Skeletal muscle tissue (tissue), 4 donors: ENCODE results near the gene OSCP1. TPM values are rescaled to one million over a fixed set of nuclear protein-coding genes. Genes with fewer than 3 reads are reported as not detected.

Source experiments
- H3K27ac ChIP-seq: one replicate; pipeline ENCODE4 v1.7.0; 2013; ENCODE audit warnings: mild to moderate bottlenecking, low read depth, low read length, inconsistent platforms
- H3K27me3 ChIP-seq, 3 donors: one replicate each; pipeline ENCODE4 v1.7.0; 2013; ENCODE audit warnings: low read length in 3 of 3; ENCODE audit not compliant: control insufficient read depth in 3 of 3, insufficient read depth in 3 of 3
- H3K36me3 ChIP-seq, 3 donors: one replicate each; pipeline ENCODE4 v1.7.0; 2013; ENCODE audit warnings: low read length in 3 of 3; ENCODE audit not compliant: control insufficient read depth in 3 of 3, insufficient read depth in 3 of 3
- H3K4me1 ChIP-seq, 3 donors: one replicate each; pipeline ENCODE4 v1.7.0; 2013; ENCODE audit warnings: low read length in 3 of 3, mild to moderate bottlenecking in 3 of 3; ENCODE audit not compliant: control insufficient read depth in 3 of 3, insufficient read depth in 3 of 3
- H3K4me3 ChIP-seq, 3 donors: one replicate each; pipeline ENCODE4 v1.7.0; 2013; ENCODE audit warnings: low read length in 3 of 3
- H3K9ac ChIP-seq, 3 donors: one replicate each; pipeline ENCODE4 v1.7.0; 2013; ENCODE audit warnings: low read length in 3 of 3, mild to moderate bottlenecking in 3 of 3, moderate library complexity in 2 of 3, low read depth in 1 of 3
- H3K9me3 ChIP-seq, 3 donors: one replicate each; pipeline ENCODE4 v1.7.0; 2013; ENCODE audit warnings: low read length in 3 of 3; ENCODE audit not compliant: control insufficient read depth in 3 of 3
- total RNA-seq: library from RNA; depleted of rRNA; stranded (reverse); fragments of >200 nt; gene quantifications from one replicate; pipeline ENCODE4 v1.2.3, GENCODE V29; 2014
- donor health status: Osteomylitis.

OSCP1 gene
- total RNA-seq, 1 donor from 2014 or later, result 17.2 TPM

- Histone ChIP-seq H3K27ac (peak overlapping the region; percentile 94), H3K9me3 (no peaks in the 10 kb centered on the region), H3K4me1 (peaks cover 11 to 15% (median 12%) of the 10 kb centered on the region in 3 donors)
Measured at GRCh38 chr1:36464605-36465393, 14.5 kb upstream of the OSCP1 start.

GRCh38 chr1:36463803-36464604 is 13.8 kb upstream of the OSCP1 start, which contains the start of gene MRPS15:
TSS of gene MRPS15 (minus strand) at chr1:36464384. CDS start at chr1:36464275, 109 bp downstream.
- H3K9ac ChIP-seq, result peak within 1 kb of the TSS; percentile 78 to 95 (median 82)
- H3K36me3 ChIP-seq, result peaks cover 29 to 35% (median 31%) of the 10 kb centered on the region in 3 donors
- no peaks in the 10 kb centered on the region for H3K9me3 ChIP-seq
- peak within 1 kb of the TSS; percentile 94 for H3K27ac ChIP-seq
- peaks cover 11 to 15% (median 12%) of the 10 kb centered on the region in 3 donors for H3K4me1 ChIP-seq
- peak within 1 kb of the TSS; percentile 73 to 99 (median 82) for H3K4me3 ChIP-seq
- H3K27me3 ChIP-seq, result no peaks in the 10 kb centered on the region

More at GRCh38 chr1:36464605-36465393, 14.5 kb upstream of the OSCP1 start:
- H3K9ac ChIP-seq, result peak overlapping the region; percentile 78 to 95 (median 82)
- no peaks in the 10 kb centered on the region for H3K27me3 ChIP-seq
- peaks cover 23 to 27% (median 24%) of the 10 kb centered on the region in 3 donors for H3K36me3 ChIP-seq
- peak overlapping the region; percentile 73 to 99 (median 82) for H3K4me3 ChIP-seq

GRCh38 chr1:36463463-36463802 is 13.2 kb upstream of the OSCP1 start:
- Histone ChIP-seq H3K27me3 (no peaks in the 10 kb centered on the region), H3K27ac (peak overlapping the region; percentile 94), H3K36me3 (peaks cover 35 to 39% (median 36%) of the 10 kb centered on the region in 3 donors), H3K4me1 (peaks cover 11 to 18% (median 12%) of the 10 kb centered on the region in 3 donors), H3K4me3 (peak overlapping the region; percentile 73 to 99 (median 82)), H3K9me3 (no peaks in the 10 kb centered on the region), H3K9ac (peak overlapping the region; percentile 78 to 95 (median 82))

GRCh38 chr1:36458910-36459309 is 8.7 kb upstream of the OSCP1 start:
- H3K4me3 ChIP-seq, result no peak overlapping the region
- H3K4me1 ChIP-seq, result peaks cover 7 to 18% (median 8%) of the 10 kb centered on the region in 3 donors
- H3K27me3 ChIP-seq, result no peaks in the 10 kb centered on the region
- no peak overlapping the region for H3K9ac ChIP-seq
- peaks cover 67 to 74% (median 73%) of the 10 kb centered on the region in 3 donors for H3K36me3 ChIP-seq
- H3K9me3 ChIP-seq, result no peaks in the 10 kb centered on the region
- no peak overlapping the region for H3K27ac ChIP-seq

GRCh38 chr1:36457691-36458090 is 7.4 kb upstream of the OSCP1 start:
- Histone ChIP-seq H3K4me1 (peaks cover 0 to 12% (median 0%) of the 10 kb centered on the region in 3 donors), H3K27ac (no peak overlapping the region), H3K4me3 (no peak overlapping the region), H3K9me3 (no peaks in the 10 kb centered on the region), H3K27me3 (no peaks in the 10 kb centered on the region), H3K36me3 (peaks cover 67 to 74% (median 73%) of the 10 kb centered on the region in 3 donors), H3K9ac (no peak overlapping the region)

- Histone ChIP-seq H3K27me3 (no peaks in the 10 kb centered on the region), H3K9ac (no peak overlapping the region), H3K9me3 (no peaks in the 10 kb centered on the region), H3K4me3 (no peak overlapping the region), H3K36me3 (peaks cover 57 to 64% (median 62%) of the 10 kb centered on the region in 3 donors), H3K27ac (no peak overlapping the region), H3K4me1 (peaks cover 0 to 8% (median 0%) of the 10 kb centered on the region in 3 donors)
Measured at GRCh38 chr1:36456391-36456928, 6.2 kb upstream of the OSCP1 start.

GRCh38 chr1:36455386-36455785 is 5.1 kb upstream of the OSCP1 start:
- H3K27me3 ChIP-seq, result no peaks in the 10 kb centered on the region
- peaks cover 47 to 53% (median 51%) of the 10 kb centered on the region in 3 donors for H3K36me3 ChIP-seq
- H3K4me3 ChIP-seq, result no peak overlapping the region
- no peak overlapping the region for H3K9ac ChIP-seq
- no peaks in the 10 kb centered on the region for H3K9me3 ChIP-seq
- peaks cover 0 to 9% (median 0%) of the 10 kb centered on the region in 3 donors for H3K4me1 ChIP-seq
- no peak overlapping the region for H3K27ac ChIP-seq

- Histone ChIP-seq H3K27ac (no peak overlapping the region), H3K4me1 (peaks cover 4 to 11% (median 5%) of the 10 kb centered on the region in 3 donors), H3K9ac (no peak overlapping the region), H3K4me3 (no peak overlapping the region), H3K27me3 (no peaks in the 10 kb centered on the region), H3K36me3 (peaks cover 35 to 41% (median 36%) of the 10 kb centered on the region in 3 donors), H3K9me3 (no peaks in the 10 kb centered on the region)
Measured at GRCh38 chr1:36453600-36454388, 3.5 kb upstream of the OSCP1 start.

GRCh38 chr1:36453051-36453450 is 2.8 kb upstream of the OSCP1 start:
- Histone ChIP-seq H3K36me3 (peaks cover 30 to 36% (median 34%) of the 10 kb centered on the region in 3 donors), H3K4me1 (peaks cover 4 to 9% (median 5%) of the 10 kb centered on the region in 3 donors), H3K9me3 (no peaks in the 10 kb centered on the region), H3K9ac (no peak overlapping the region), H3K27me3 (no peaks in the 10 kb centered on the region), H3K27ac (no peak overlapping the region), H3K4me3 (no peak overlapping the region)
